HepG2 (cell line): ENCODE measurements around the gene RGL3. TPM values are rescaled to one million over a fixed set of nuclear protein-coding genes. Genes with fewer than 3 reads are reported as not detected.

ENCODE experiments used
- BRD4 ChIP-seq: sonication (generic); formaldehyde crosslinking; IDR thresholded peaks from 2 replicates; pipeline ENCODE4 v1.4.0; 2020; ENCODE audit warnings: missing genetic modification reagents
- CHD4 ChIP-seq: fragments of 200-600 bp; sonication (generic); IDR thresholded peaks from 2 replicates; pipeline ENCODE4 v1.7.0; 2017; ENCODE audit warnings: mild to moderate bottlenecking, low read length, borderline replicate concordance
- FOXA1 ChIP-seq, 2 experiments: fragments of 450-650 bp in 1 of 2; sonication (generic) in 1 of 2; formaldehyde crosslinking in 1 of 2; IDR thresholded peaks; 2 replicates each; pipeline versions ENCODE4 v1.4.0 to v1.6.1; 2016 to 2020; ENCODE audit warnings: missing genetic modification reagents in 1 of 2
- HDAC1 ChIP-seq: sonication (generic); formaldehyde crosslinking; IDR thresholded peaks from 2 replicates; pipeline ENCODE4 v1.5.1; 2020; ENCODE audit warnings: mild to moderate bottlenecking, missing genetic modification reagents
- HOXA3 ChIP-seq: sonication (generic); formaldehyde crosslinking; IDR thresholded peaks from 2 replicates; pipeline ENCODE4 v1.5.0; 2020; ENCODE audit warnings: missing genetic modification reagents
- IKZF5 ChIP-seq: IDR thresholded peaks from 2 replicates; pipeline ENCODE4 v1.6.1; 2018; ENCODE audit warnings: missing genetic modification reagents, mild to moderate bottlenecking, missing compliant biosample characterization
- KDM5A ChIP-seq: fragments of 200-600 bp; sonication (generic); IDR thresholded peaks from 2 replicates; pipeline ENCODE4 v1.7.0; 2018; ENCODE audit warnings: antibody characterized with exemption, mild to moderate bottlenecking, low read length, borderline replicate concordance
- MTA3 ChIP-seq: sonication (generic); formaldehyde crosslinking; IDR thresholded peaks from 2 replicates; pipeline ENCODE4 v1.4.0; 2020; ENCODE audit warnings: missing genetic modification reagents
- MYPOP ChIP-seq: sonication (generic); formaldehyde crosslinking; IDR thresholded peaks from 2 replicates; pipeline ENCODE4 v1.8.1; 2023; ENCODE audit warnings: mild to moderate bottlenecking, moderate library complexity, missing genetic modification reagents
- PTBP1 ChIP-seq: fragments of 200-400 bp; formaldehyde crosslinking; IDR thresholded peaks from 2 replicates; pipeline ENCODE4 v1.6.1; 2018; ENCODE audit warnings: low read length, low read depth; ENCODE audit not compliant: poor library complexity, severe bottlenecking
- ZBTB4 ChIP-seq: sonication (generic); formaldehyde crosslinking; IDR thresholded peaks from 2 replicates; pipeline ENCODE4 v1.4.0; 2020; ENCODE audit warnings: missing genetic modification reagents, mild to moderate bottlenecking, borderline replicate concordance
- ZFX ChIP-seq: sonication (generic); formaldehyde crosslinking; IDR thresholded peaks from 2 replicates; pipeline ENCODE4 v1.4.0; 2020; ENCODE audit warnings: mild to moderate bottlenecking, low read depth, missing genetic modification reagents, moderate library complexity
- ZNF512 ChIP-seq: sonication (generic); formaldehyde crosslinking; IDR thresholded peaks from 2 replicates; pipeline ENCODE4 v1.4.0; 2020; ENCODE audit warnings: mild to moderate bottlenecking, missing genetic modification reagents
- ZNF850 ChIP-seq: sonication (generic); formaldehyde crosslinking; conservative IDR thresholded peaks from 2 replicates; pipeline ENCODE4 v1.9.0; 2021; ENCODE audit warnings: mild to moderate bottlenecking, missing genetic modification reagents
- polyA plus RNA-seq, 8 experiments: library from polyadenylated mRNA; depleted of rRNA in 3 of 8; stranded (reverse) in 7 of 8; unstranded in 1 of 8; fragments of >200 nt; fragmentation: Illumina TruSeq in 4 of 8; extraction: Trizol in 4 of 8; gene quantifications; 2 replicates each; pipeline versions ENCODE4 v1.2.1 to v1.2.3, GENCODE V29; 2011 to 2016; ENCODE audit warnings: low read depth in 4 of 8, missing spikeins in 1 of 8, mixed read lengths in 1 of 8; ENCODE audit not compliant: insufficient read depth in 1 of 8
- total RNA-seq, 5 experiments: library from RNA; depleted of rRNA; stranded (reverse); fragments of >200 nt; fragmentation: Illumina TruSeq; extraction: Trizol; gene quantifications; 2 replicates each; pipeline ENCODE4 v1.2.3, GENCODE V29; 2016; ENCODE audit warnings: low read depth in 1 of 5
- TF ChIP-seq, protein P1 (sequence below): sonication (generic); formaldehyde crosslinking; IDR thresholded peaks from 2 replicates; pipeline ENCODE4 v1.4.0; 2020; ENCODE audit warnings: missing genetic modification reagents
- TF ChIP-seq, protein P2 (sequence below): IDR thresholded peaks from 2 replicates; pipeline ENCODE4 v1.6.1; 2016; ENCODE audit warnings: low read depth, borderline replicate concordance

Gene RGL3
- total and polyA plus RNA-seq, 2 of the 13 experiments (the other 11 are each of a cell fraction or from before 2014, with no cell fraction given), result 4.2 to 7.6 TPM

GRCh38 chr19:11435057-11435832 lies 16.1 kb upstream of the RGL3 start, which contains the start of the genes ODAD3 and PRKCSH (continued):
- TF ChIP-seq ZNF512 (CRISPR knock-in tag) (no peak), ZBTB4 (CRISPR knock-in tag) (no peak), BRD4 (CRISPR knock-in tag) (0 out of 2 replicates have a peak, but pooled peaks have one; percentile 63), ZFX (peak; percentile 92), HDAC1 (peak; percentile 88), MTA3 (CRISPR knock-in tag) (no peak), KDM5A (no peak; the same call in 1 of the 2 replicates), ZNF850 (CRISPR knock-in tag) (no peak), HOXA3 (CRISPR knock-in tag) (peak; percentile 100), FOXA1 (IDR thresholded peaks at IDR 0.05) (no peak), FOXA1 (CRISPR knock-in tag; IDR thresholded peaks at IDR 0.05) (no peak), CHD4 (no peak), PTBP1 (no peak), MYPOP (no peak), IKZF5 (CRISPR knock-in tag) (peak; percentile 66)
- TF ChIP-seq, protein P1, sequence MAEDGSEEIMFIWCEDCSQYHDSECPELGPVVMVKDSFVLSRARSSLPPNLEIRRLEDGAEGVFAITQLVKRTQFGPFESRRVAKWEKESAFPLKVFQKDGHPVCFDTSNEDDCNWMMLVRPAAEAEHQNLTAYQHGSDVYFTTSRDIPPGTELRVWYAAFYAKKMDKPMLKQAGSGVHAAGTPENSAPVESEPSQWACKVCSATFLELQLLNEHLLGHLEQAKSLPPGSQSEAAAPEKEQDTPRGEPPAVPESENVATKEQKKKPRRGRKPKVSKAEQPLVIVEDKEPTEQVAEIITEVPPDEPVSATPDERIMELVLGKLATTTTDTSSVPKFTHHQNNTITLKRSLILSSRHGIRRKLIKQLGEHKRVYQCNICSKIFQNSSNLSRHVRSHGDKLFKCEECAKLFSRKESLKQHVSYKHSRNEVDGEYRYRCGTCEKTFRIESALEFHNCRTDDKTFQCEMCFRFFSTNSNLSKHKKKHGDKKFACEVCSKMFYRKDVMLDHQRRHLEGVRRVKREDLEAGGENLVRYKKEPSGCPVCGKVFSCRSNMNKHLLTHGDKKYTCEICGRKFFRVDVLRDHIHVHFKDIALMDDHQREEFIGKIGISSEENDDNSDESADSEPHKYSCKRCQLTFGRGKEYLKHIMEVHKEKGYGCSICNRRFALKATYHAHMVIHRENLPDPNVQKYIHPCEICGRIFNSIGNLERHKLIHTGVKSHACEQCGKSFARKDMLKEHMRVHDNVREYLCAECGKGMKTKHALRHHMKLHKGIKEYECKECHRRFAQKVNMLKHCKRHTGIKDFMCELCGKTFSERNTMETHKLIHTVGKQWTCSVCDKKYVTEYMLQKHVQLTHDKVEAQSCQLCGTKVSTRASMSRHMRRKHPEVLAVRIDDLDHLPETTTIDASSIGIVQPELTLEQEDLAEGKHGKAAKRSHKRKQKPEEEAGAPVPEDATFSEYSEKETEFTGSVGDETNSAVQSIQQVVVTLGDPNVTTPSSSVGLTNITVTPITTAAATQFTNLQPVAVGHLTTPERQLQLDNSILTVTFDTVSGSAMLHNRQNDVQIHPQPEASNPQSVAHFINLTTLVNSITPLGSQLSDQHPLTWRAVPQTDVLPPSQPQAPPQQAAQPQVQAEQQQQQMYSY, result no peak
- TF ChIP-seq, protein P2, sequence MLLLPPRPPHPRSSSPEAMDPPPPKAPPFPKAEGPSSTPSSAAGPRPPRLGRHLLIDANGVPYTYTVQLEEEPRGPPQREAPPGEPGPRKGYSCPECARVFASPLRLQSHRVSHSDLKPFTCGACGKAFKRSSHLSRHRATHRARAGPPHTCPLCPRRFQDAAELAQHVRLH (CRISPR knock-in tag), result peak; percentile 69; the same call in 1 of the 2 replicates
